ENCODE data around the gene SLC22A2.

SLC22A2 gene

GRCh38 chr6:160173806-160174527 lies 84.7 kb downstream of the SLC22A2 start:
- no peak overlapping the region for H3K27ac ChIP-seq (ENCODE audit: extremely low read depth, low read depth, low read length)
- no peaks in the 10 kb centered on the region for H3K4me1 ChIP-seq (ENCODE audit: control insufficient read depth, insufficient read depth, low read length)
- no peak for TF ChIP-seq ZNF202 (tag by site-specific recombination; IDR thresholded peaks at IDR 0.05; ENCODE audit: borderline replicate concordance)
- no peak for TF ChIP-seq ZNF610 (tag by site-specific recombination; IDR thresholded peaks at IDR 0.05; ENCODE audit: borderline replicate concordance)
- no peak for TF ChIP-seq ZNF2 (tag by site-specific recombination; IDR thresholded peaks at IDR 0.05)
- no peak for TF ChIP-seq ZNF585B (tag by site-specific recombination; IDR thresholded peaks at IDR 0.05)
- TF ChIP-seq YY1 (tag by site-specific recombination; IDR thresholded peaks at IDR 0.05) = no peak
- TF ChIP-seq SCRT2 (tag by site-specific recombination; IDR thresholded peaks at IDR 0.05) = no peak
- TF ChIP-seq, protein P1, sequence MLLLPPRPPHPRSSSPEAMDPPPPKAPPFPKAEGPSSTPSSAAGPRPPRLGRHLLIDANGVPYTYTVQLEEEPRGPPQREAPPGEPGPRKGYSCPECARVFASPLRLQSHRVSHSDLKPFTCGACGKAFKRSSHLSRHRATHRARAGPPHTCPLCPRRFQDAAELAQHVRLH (tag by site-specific recombination; IDR thresholded peaks at IDR 0.05) = no peak
- no peak for TF ChIP-seq ZFP37 (tag by site-specific recombination; IDR thresholded peaks at IDR 0.05)
- TF ChIP-seq, protein P2, sequence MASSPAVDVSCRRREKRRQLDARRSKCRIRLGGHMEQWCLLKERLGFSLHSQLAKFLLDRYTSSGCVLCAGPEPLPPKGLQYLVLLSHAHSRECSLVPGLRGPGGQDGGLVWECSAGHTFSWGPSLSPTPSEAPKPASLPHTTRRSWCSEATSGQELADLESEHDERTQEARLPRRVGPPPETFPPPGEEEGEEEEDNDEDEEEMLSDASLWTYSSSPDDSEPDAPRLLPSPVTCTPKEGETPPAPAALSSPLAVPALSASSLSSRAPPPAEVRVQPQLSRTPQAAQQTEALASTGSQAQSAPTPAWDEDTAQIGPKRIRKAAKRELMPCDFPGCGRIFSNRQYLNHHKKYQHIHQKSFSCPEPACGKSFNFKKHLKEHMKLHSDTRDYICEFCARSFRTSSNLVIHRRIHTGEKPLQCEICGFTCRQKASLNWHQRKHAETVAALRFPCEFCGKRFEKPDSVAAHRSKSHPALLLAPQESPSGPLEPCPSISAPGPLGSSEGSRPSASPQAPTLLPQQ (tag by site-specific recombination; IDR thresholded peaks at IDR 0.05) = no peak
- no peak for TF ChIP-seq ZNF558 (tag by site-specific recombination; IDR thresholded peaks at IDR 0.05)
- TF ChIP-seq RBAK (tag by site-specific recombination; IDR thresholded peaks at IDR 0.05) = no peak
- TF ChIP-seq ZNF335 (tag by site-specific recombination; conservative IDR thresholded peaks at IDR 0.05) = no peak
- TF ChIP-seq HIC1 (tag by site-specific recombination; IDR thresholded peaks at IDR 0.05) = no peak
- TF ChIP-seq ZNF747 (tag by site-specific recombination; IDR thresholded peaks at IDR 0.05) = no peak
- TF ChIP-seq BCL11B (tag by site-specific recombination; IDR thresholded peaks at IDR 0.05; ENCODE audit: low read depth) = no peak
- no peaks in the 10 kb centered on the region for H3K36me3 ChIP-seq (ENCODE audit: control insufficient read depth in 2 of 2, insufficient read depth in 1 of 2, low read length in 2 of 2)
- no peaks in the 10 kb centered on the region for H3K9me3 ChIP-seq (ENCODE audit: control insufficient read depth, insufficient read depth, low read depth, low read length)
- ChIA-PET POLR2A (no interaction called here), CTCF (no interaction called here)
- no peak overlapping the region for H3K4me3 ChIP-seq (ENCODE audit: low read depth, low read length)

- Histone ChIP-seq H3K9me3 (ENCODE audit: control insufficient read depth, insufficient read depth, low read depth, low read length) (no peaks in the 10 kb centered on the region), H3K27ac (ENCODE audit: extremely low read depth, low read depth, low read length) (no peak overlapping the region), H3K36me3 (ENCODE audit: control insufficient read depth in 2 of 2, insufficient read depth in 1 of 2, low read length in 2 of 2) (no peaks in the 10 kb centered on the region), H3K4me3 (ENCODE audit: low read depth, low read length) (no peak overlapping the region), H3K4me1 (ENCODE audit: control insufficient read depth, insufficient read depth, low read length) (0 out of 2 replicates have a peak, but pooled peaks cover 2% of the 10 kb centered on the region)
- POLR2A ChIA-PET = no interaction called here
- TF ChIP-seq ZNF202 (tag by site-specific recombination; IDR thresholded peaks at IDR 0.05; ENCODE audit: borderline replicate concordance) = no peak
- no peak for TF ChIP-seq ZNF184 (tag by site-specific recombination; IDR thresholded peaks at IDR 0.05)
- TF ChIP-seq ZNF324 (tag by site-specific recombination; IDR thresholded peaks at IDR 0.05) = no peak
- no peak for TF ChIP-seq ZNF747 (tag by site-specific recombination; IDR thresholded peaks at IDR 0.05)
- no peak for TF ChIP-seq ZNF132 (tag by site-specific recombination; IDR thresholded peaks at IDR 0.05; ENCODE audit: borderline replicate concordance)
- TF ChIP-seq ZNF138 (tag by site-specific recombination; IDR thresholded peaks at IDR 0.05; ENCODE audit: borderline replicate concordance) = no peak
- TF ChIP-seq ZNF37A (tag by site-specific recombination; IDR thresholded peaks at IDR 0.05) = no peak
- no peak for TF ChIP-seq OVOL3 (tag by site-specific recombination; IDR thresholded peaks at IDR 0.05)
- TF ChIP-seq ZNF133 (tag by site-specific recombination; IDR thresholded peaks at IDR 0.05) = no peak
- TF ChIP-seq BCL11B (tag by site-specific recombination; IDR thresholded peaks at IDR 0.05; ENCODE audit: low read depth) = no peak
- CTCF ChIA-PET = no interaction called here
Observed at GRCh38 chr6:160172704-160173103, 85.9 kb downstream of the SLC22A2 start.
